Mesenchymal stem cell (in vitro differentiated cells and primary cell): ENCODE data around the gene DYNC2H1.
A peak's percentile ranks its signal among the peaks of the same experiment; 100 is the strongest.

ENCODE experiments used
- DNase-seq: peaks from one replicate; pipeline ENCODE4 v3.0.0-alpha.2; 2013
- H2AFZ ChIP-seq: one replicate; pipeline ENCODE4 v1.6.1; 2013; ENCODE audit warnings: low read depth, mild to moderate bottlenecking, control low read depth, inconsistent platforms, low read length, moderate library complexity
- H2AK5ac ChIP-seq: 2 replicates; pipeline ENCODE4 v1.6.1; 2013; ENCODE audit warnings: low read length, moderate library complexity, mild to moderate bottlenecking, inconsistent platforms; ENCODE audit not compliant: severe bottlenecking
- H2BK120ac ChIP-seq: one replicate; pipeline ENCODE4 v1.6.1; 2013; ENCODE audit warnings: low read depth, mild to moderate bottlenecking, inconsistent platforms, low read length, moderate library complexity
- H2BK12ac ChIP-seq, 2 experiments: one replicate each; pipeline ENCODE4 v1.6.1; 2013; ENCODE audit warnings: inconsistent platforms in 2 of 2, low read length in 2 of 2, mild to moderate bottlenecking in 2 of 2, moderate library complexity in 2 of 2, control low read depth in 1 of 2
- H2BK15ac ChIP-seq: one replicate; pipeline ENCODE4 v1.6.1; 2013; ENCODE audit warnings: mild to moderate bottlenecking, low read depth, inconsistent platforms; ENCODE audit not compliant: poor library complexity, severe bottlenecking
- H2BK5ac ChIP-seq: 2 replicates; pipeline ENCODE4 v1.6.1; 2013; ENCODE audit warnings: low read depth, mild to moderate bottlenecking, low read length, control low read depth, inconsistent platforms; ENCODE audit not compliant: poor library complexity, severe bottlenecking
- H3K14ac ChIP-seq, 2 experiments: one replicate each; pipeline ENCODE4 v1.6.1; 2013; ENCODE audit warnings: inconsistent platforms in 2 of 2, low read length in 2 of 2, control low read depth in 1 of 2, mild to moderate bottlenecking in 1 of 2, moderate library complexity in 1 of 2
- H3K18ac ChIP-seq, 2 experiments: one replicate each; pipeline ENCODE4 v1.6.1; 2013; ENCODE audit warnings: inconsistent platforms in 2 of 2, low read length in 2 of 2, control low read depth in 1 of 2, low read depth in 1 of 2, mild to moderate bottlenecking in 1 of 2
- H3K23ac ChIP-seq, 2 experiments: one replicate each; pipeline ENCODE4 v1.6.1; 2013; ENCODE audit warnings: inconsistent platforms in 2 of 2, low read length in 2 of 2, mild to moderate bottlenecking in 2 of 2, moderate library complexity in 2 of 2, control low read depth in 1 of 2
- H3K27ac ChIP-seq: 2 replicates; pipeline ENCODE4 v1.5.1; 2013; ENCODE audit warnings: mild to moderate bottlenecking, moderate library complexity, low read length, control low read depth, inconsistent platforms; ENCODE audit not compliant: poor library complexity, severe bottlenecking
- H3K27me3 ChIP-seq, 2 experiments: 2 replicates each; pipeline versions ENCODE4 v1.6.1 to v1.7.0; 2013; ENCODE audit warnings: low read length in 2 of 2, mild to moderate bottlenecking in 2 of 2, moderate library complexity in 2 of 2, control low read depth in 1 of 2, inconsistent platforms in 1 of 2; ENCODE audit not compliant: control insufficient read depth in 1 of 2, insufficient read depth in 1 of 2
- H3K36me3 ChIP-seq, 2 experiments: 2 replicates each; pipeline versions ENCODE4 v1.6.1 to v1.7.0; 2013; ENCODE audit warnings: low read length in 2 of 2, control low read depth in 1 of 2, inconsistent platforms in 1 of 2, low read depth in 1 of 2, mild to moderate bottlenecking in 1 of 2; ENCODE audit not compliant: insufficient read depth in 2 of 2, control insufficient read depth in 1 of 2
- H3K4ac ChIP-seq, 2 experiments: one replicate each; pipeline ENCODE4 v1.6.1; 2013; ENCODE audit warnings: inconsistent platforms in 2 of 2, low read length in 2 of 2, mild to moderate bottlenecking in 2 of 2, moderate library complexity in 2 of 2, control low read depth in 1 of 2, low read depth in 1 of 2
- H3K4me1 ChIP-seq: 2 replicates; pipeline ENCODE4 v1.6.1; 2013; ENCODE audit warnings: low read depth, low read length, control low read depth; ENCODE audit not compliant: control insufficient read depth, insufficient read depth
- H3K4me2 ChIP-seq: 2 replicates; pipeline ENCODE4 v1.6.1; 2013; ENCODE audit warnings: low read length, mild to moderate bottlenecking, inconsistent platforms; ENCODE audit not compliant: poor library complexity, severe bottlenecking
- H3K4me3 ChIP-seq, 2 experiments: 2 replicates each; pipeline versions ENCODE4 v1.5.1 to v1.7.0; 2013; ENCODE audit warnings: low read length in 2 of 2, mild to moderate bottlenecking in 2 of 2, control low read depth in 1 of 2, low read depth in 1 of 2; ENCODE audit not compliant: insufficient read depth in 1 of 2
- H3K79me1 ChIP-seq: replicated peaks from 2 replicates; pipeline ENCODE4 v1.6.1; 2013; ENCODE audit warnings: mild to moderate bottlenecking, control low read depth, low read length, inconsistent platforms; ENCODE audit not compliant: poor library complexity, severe bottlenecking
- H3K9ac ChIP-seq: 2 replicates; pipeline ENCODE4 v1.7.0; 2013; ENCODE audit warnings: mild to moderate bottlenecking, low read length, moderate library complexity
- H3K9me3 ChIP-seq: 2 replicates; pipeline ENCODE4 v1.7.0; 2013; ENCODE audit warnings: mild to moderate bottlenecking, low read length; ENCODE audit not compliant: control insufficient read depth
- H4K8ac ChIP-seq: one replicate; pipeline ENCODE4 v1.6.1; 2013; ENCODE audit warnings: inconsistent platforms, mild to moderate bottlenecking, low read length, moderate library complexity
- H4K91ac ChIP-seq: one replicate; pipeline ENCODE4 v1.6.1; 2013; ENCODE audit warnings: mild to moderate bottlenecking, low read length, inconsistent platforms
- WGBS: methylation state at CpG from one replicate; pipeline ENCODE4 v1.1.7; 2013; ENCODE audit warnings: mixed read lengths; 5-methylcytosine and 5-hydroxymethylcytosine counted together

The DYNC2H1 gene

DNA sequence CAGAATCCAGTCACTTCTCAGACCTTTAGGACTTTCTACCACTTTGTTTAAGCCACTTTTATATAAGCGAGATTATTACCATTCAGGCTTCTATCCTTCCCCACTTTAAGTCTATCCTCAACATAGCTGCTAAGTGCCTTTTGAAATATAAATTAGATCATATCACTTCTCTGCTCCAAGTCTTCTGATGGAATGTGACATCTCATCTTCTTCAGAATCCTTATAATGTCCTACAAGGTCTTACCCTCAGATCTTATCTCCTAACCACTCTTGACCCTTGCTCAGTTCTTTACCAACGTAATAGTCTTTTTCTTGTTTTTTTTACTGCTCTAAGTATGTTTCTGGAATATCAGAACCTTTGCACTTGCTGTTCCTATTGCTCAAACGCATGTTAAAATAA, 188.7 kb downstream of the DYNC2H1 start:
- Histone ChIP-seq H3K4me3 (no peak overlapping the region), H3K4ac (no peak overlapping the region), H3K27ac (no peak overlapping the region), H2AK5ac (no peak overlapping the region), H4K8ac (no peak overlapping the region), H3K79me1 (no peaks in the 10 kb centered on the region), H3K4me2 (no peak overlapping the region), H3K4me1 (no peaks in the 10 kb centered on the region), H2BK5ac (no peak overlapping the region), H2BK120ac (no peak overlapping the region), H3K27me3 (no peaks in the 10 kb centered on the region), H3K14ac (no peak overlapping the region), H2BK15ac (no peak overlapping the region), H3K9ac (no peak overlapping the region), H3K23ac (no peak overlapping the region), H2AFZ (no peak overlapping the region), H4K91ac (no peak overlapping the region), H3K36me3 (peaks cover 9 to 64% of the 10 kb centered on the region in 2 experiments), H2BK12ac (no peak overlapping the region), H3K9me3 (peaks cover 36% of the 10 kb centered on the region), H3K18ac (no peak overlapping the region)
- WGBS: 82% methylated on average over 3 of the region's 3 CpGs
- DNase-seq: no peak

DNA sequence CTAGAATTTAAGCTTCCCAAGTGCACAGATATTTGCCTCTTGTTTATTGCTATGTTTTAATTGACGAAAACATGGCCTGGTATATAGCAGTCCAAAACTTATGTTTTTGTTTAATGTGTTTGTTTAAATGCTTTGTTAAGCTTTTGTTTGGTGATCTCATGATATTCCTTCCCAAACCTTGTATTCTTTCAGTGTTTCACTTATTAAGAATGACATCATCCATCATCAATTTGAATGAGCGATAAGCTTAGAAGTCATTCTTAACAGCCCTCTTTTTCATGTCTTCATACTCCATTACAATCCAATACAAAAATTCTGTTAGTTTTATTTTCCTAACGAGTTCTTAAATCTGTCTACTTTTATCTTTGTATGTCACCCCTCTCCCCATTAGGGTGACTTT, 206.0 kb downstream of the DYNC2H1 start:
- Histone ChIP-seq H2BK12ac (no peak overlapping the region), H2AK5ac (no peak overlapping the region)
- WGBS: 95% methylated on average over 3 of the region's 3 CpGs

DNA sequence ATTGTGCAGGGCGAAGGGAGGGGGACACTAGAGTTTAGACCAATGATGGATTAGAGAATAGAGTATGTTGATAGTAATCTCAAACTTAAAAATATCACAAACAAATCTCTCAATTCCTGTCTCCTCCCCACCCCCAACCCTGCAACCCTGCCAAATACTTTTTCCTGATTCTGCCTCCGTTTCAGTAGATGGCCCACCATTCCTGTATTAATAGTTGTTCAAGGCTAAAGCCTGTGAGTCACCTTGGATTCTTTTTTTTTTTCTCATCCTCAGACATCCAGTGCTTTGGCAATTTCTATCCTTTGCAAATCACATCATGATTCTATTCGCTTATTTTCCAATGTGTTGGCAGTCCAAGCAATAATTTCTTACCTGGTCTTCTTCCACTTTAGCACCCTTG, 207.9 kb downstream of the DYNC2H1 start:
- H2BK5ac ChIP-seq: no peak overlapping the region
- no peak for DNase-seq
- no peak overlapping the region for H2BK120ac ChIP-seq
- no peak overlapping the region for H3K4me3 ChIP-seq
- no peak overlapping the region for H2BK15ac ChIP-seq
- H3K27me3 ChIP-seq: no peaks in the 10 kb centered on the region
- no peak overlapping the region for H3K4me2 ChIP-seq
- no peak overlapping the region for H3K9ac ChIP-seq
- H2AFZ ChIP-seq: no peak overlapping the region
- H3K27ac ChIP-seq: no peak overlapping the region
- H3K18ac ChIP-seq: no peak overlapping the region
- H4K8ac ChIP-seq: no peak overlapping the region
- H3K4me1 ChIP-seq: no peaks in the 10 kb centered on the region
- no peaks in the 10 kb centered on the region for H3K79me1 ChIP-seq
- 84% methylated on average over 2 of the region's 3 CpGs for WGBS
- H3K4ac ChIP-seq: no peak overlapping the region
- no peaks in the 10 kb centered on the region for H3K9me3 ChIP-seq
- no peak overlapping the region for H3K23ac ChIP-seq
- H2BK12ac ChIP-seq: no peak overlapping the region
- H2AK5ac ChIP-seq: no peak overlapping the region
- peaks cover 0 to 53% of the 10 kb centered on the region in 2 experiments for H3K36me3 ChIP-seq
- no peak overlapping the region for H4K91ac ChIP-seq
- no peak overlapping the region for H3K14ac ChIP-seq

More for the DNA sequence above, 206.0 kb downstream of the DYNC2H1 start:
- H3K9ac ChIP-seq: no peak overlapping the region
- no peak overlapping the region for H3K23ac ChIP-seq
- no peaks in the 10 kb centered on the region for H3K9me3 ChIP-seq
- no peak overlapping the region for H4K91ac ChIP-seq
- no peak overlapping the region for H2BK15ac ChIP-seq
- no peaks in the 10 kb centered on the region for H3K79me1 ChIP-seq
- no peak overlapping the region for H2BK120ac ChIP-seq
- no peak overlapping the region for H2BK5ac ChIP-seq
- H3K4ac ChIP-seq: no peak overlapping the region
- DNase-seq: no peak
- H3K36me3 ChIP-seq: peaks cover 0 to 51% of the 10 kb centered on the region in 2 experiments
- H2AFZ ChIP-seq: no peak overlapping the region
- H4K8ac ChIP-seq: no peak overlapping the region
- H3K14ac ChIP-seq: no peak overlapping the region
- no peak overlapping the region for H3K4me3 ChIP-seq
- H3K27me3 ChIP-seq: no peaks in the 10 kb centered on the region
- no peaks in the 10 kb centered on the region for H3K4me1 ChIP-seq
- H3K27ac ChIP-seq: no peak overlapping the region
- no peak overlapping the region for H3K4me2 ChIP-seq
- H3K18ac ChIP-seq: no peak overlapping the region

DNA sequence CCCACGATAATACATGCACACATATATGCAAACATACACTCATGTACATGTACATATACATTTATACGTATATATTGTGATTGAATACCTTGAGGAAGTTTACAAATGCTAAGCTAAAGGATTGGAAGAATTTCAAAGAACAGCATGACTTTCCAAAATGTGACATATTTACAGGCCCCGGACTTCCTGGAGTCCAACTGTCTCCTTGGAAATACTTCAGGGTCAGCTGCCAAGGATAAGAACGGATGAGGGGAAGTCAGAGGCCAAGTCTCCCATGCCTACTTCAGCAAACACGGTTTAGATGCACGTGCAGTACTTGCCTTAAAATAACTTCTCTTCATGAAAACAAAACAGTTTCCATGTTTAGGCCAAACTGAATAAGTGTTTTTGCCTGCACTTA, 213.6 kb downstream of the DYNC2H1 start:
- no peak overlapping the region for H3K4me3 ChIP-seq
- no peak overlapping the region for H3K27ac ChIP-seq

More for the DNA sequence above, 213.6 kb downstream of the DYNC2H1 start:
- Histone ChIP-seq H3K79me1 (no peaks in the 10 kb centered on the region), H3K18ac (no peak overlapping the region), H2BK120ac (no peak overlapping the region), H3K9ac (no peak overlapping the region), H3K14ac (no peak overlapping the region), H3K9me3 (no peaks in the 10 kb centered on the region), H3K4me1 (peaks cover 5% of the 10 kb centered on the region), H2BK5ac (no peak overlapping the region), H4K8ac (no peak overlapping the region), H2AFZ (no peak overlapping the region), H3K4me2 (no peak overlapping the region), H2BK12ac (no peak overlapping the region), H3K36me3 (peaks cover 7 to 68% of the 10 kb centered on the region in 2 experiments), H3K23ac (no peak overlapping the region), H3K4ac (no peak overlapping the region), H3K27me3 (no peaks in the 10 kb centered on the region), H2AK5ac (no peak overlapping the region), H4K91ac (no peak overlapping the region), H2BK15ac (no peak overlapping the region)
- DNase-seq: peak; percentile 9
- WGBS: 48% methylated on average over 2 of the region's 6 CpGs
